SIG-M5 (cell line): ENCODE measurements around the gene NODAL.

Source experiments
- DNase-seq: peaks from one replicate; lab custom pipeline; 2025; lab: John Stamatoyannopoulos, UW

NODAL gene

DNA sequence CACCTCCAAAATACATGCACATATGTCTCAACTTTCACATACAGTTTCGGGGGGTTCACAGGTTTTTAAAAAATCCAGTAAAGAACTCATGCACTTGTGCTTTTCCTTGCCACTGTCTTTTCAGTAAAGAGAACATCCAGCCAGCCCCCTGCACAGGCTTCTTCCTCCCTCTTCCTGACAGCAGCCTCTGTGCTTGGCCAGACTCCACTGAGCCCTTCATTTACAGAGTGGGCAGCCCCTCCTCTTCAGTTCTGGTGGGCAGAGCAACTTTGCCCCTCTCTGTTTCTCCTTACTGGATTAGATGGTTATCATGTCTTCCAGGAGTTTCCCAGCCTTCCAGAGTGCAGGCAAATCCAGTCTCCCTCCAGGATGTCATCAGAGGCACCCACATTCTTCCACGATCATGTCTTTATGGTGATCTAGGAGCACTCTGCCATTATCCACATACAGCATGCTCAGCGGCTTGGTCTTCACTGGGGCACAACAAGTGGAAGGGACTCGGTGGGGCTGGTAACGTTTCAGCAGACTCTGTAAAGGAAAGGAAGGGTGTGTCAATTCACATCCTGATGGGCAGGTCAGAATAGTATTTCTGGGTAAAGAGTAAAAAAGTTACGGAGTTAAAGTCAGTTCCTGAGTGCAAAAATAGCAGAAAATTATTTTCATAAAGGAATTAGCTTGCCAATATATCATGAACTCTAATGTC is 8.8 kb downstream of the NODAL start:
- no peak for DNase-seq

DNA sequence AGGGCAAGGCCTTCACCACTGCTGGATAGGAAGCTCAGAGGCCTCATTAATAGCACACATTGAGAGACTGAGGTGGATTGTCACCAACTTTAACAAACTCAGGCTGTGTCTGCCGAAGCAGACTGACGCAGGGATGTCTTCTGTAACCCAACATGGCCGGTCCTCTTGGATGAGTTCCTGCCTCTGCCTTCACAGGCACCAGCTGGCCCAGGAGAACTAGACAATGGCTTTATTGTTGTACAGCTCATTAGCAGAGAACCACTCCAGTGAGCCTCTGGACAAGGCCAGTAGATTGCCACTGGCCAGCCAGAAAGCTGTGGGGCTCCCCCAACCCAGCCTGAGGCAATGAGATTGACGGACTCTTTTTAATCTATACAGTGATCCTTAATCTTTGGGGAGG is 9.4 kb downstream of the NODAL start:
- DNase-seq, result no peak

GRCh38 chr10:70430493-70431445 is 10.7 kb downstream of the NODAL start:
- DNase-seq, result no peak

DNA sequence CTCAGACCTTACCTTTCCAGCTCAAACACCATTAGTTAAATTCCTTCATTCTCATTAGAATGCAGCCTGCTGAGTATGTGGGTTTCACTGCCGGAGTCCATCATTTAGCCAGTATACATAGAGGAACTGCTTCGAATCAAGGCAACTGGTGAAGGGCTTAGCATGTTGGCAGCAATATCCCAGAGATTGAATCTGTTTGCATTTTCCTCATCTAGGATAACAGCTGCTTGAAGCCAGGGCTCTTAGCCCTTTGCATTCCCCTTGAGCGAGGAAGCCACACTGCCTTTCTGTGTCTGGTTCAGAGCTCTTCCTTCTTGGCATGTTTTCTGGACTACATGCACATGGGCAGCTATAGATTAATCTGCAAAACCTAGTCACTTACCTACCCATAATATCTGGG is 14.7 kb downstream of the NODAL start:
- DNase-seq, result no peak

- no peak for DNase-seq
Measured at GRCh38 chr10:70425096-70425495, 16.4 kb downstream of the NODAL start.

DNA sequence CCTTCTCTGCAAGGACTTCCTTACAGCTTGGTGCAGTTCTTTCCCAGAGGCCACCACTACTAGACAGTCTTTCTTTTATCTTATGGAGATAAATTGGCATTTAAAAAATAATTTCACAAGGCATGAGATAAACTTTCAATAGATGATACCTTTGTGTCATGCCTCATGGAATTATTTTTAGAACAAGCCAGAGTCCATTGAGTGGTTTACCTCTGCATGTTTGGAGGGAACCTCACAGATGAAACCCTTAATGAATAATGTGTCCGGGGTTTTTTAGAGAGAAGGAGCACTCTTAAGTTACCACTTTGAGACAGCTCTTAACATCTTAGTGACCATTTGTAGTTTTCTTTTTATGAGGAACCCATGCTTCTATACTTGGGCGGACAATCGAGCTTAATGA is 17.2 kb downstream of the NODAL start:
- no peak for DNase-seq

- no peak for DNase-seq
Measured at GRCh38 chr10:70418713-70419112, 22.8 kb downstream of the NODAL start.

DNA sequence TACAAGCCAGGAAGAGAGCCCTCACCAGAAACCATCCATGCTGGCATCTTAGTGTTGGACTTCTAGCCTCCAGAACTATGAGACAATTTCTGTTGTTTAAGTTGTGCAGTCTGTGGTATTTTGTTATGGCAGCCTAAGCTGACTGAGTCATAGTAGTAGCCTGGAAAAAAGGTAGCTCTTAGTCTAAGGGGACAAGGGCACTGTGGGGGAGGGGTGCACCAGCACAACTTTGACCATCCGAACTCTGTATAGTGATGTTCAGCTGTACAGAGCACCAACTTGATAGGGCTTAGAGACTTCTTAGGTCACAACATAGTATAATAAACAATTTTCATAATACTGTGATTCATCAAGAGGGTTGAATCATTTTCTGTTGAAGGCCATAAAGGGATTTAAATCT is 23.3 kb downstream of the NODAL start:
- DNase-seq, result no peak

- no peak for DNase-seq
Measured at GRCh38 chr10:70417568-70417967, 23.9 kb downstream of the NODAL start.

DNA sequence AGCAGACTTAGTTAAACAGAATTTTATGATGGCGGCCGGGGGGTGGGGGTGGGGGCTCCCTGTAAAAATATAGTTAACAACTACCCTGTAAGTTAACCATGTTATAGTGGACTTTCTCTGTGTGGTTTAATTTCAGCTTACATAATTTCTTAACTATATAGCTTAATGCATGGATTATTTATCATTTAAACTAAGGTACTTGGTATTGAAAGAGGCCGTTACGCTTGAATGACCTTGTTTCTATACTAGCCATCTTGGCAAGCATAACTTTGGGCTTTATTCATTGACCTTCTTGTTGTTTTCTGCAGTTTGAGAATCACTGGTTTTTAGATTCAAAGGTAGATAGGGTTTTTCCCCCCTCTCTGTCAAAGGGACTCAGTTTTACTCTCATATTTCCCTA is 29.1 kb downstream of the NODAL start:
- no peak for DNase-seq

GRCh38 chr10:70410608-70411007 is 30.9 kb downstream of the NODAL start:
- DNase-seq, result no peak

- no peak for DNase-seq
Measured at GRCh38 chr10:70409772-70410171, 31.7 kb downstream of the NODAL start.

- DNase-seq, result peak; percentile 86
Measured at GRCh38 chr10:70405037-70405824, 36.2 kb downstream of the NODAL start.

- no peak for DNase-seq
Measured at GRCh38 chr10:70404787-70405036, 36.8 kb downstream of the NODAL start.

GRCh38 chr10:70404036-70404786 is 37.3 kb downstream of the NODAL start, which contains the start of gene EIF4EBP2:
EIF4EBP2 (plus strand) TSS chr10:70404145; CDS start chr10:70404402, 257 bp downstream.
- peak; percentile 6 for DNase-seq

GRCh38 chr10:70403483-70404035 is 37.9 kb downstream of the NODAL start:
- no peak for DNase-seq

DNA sequence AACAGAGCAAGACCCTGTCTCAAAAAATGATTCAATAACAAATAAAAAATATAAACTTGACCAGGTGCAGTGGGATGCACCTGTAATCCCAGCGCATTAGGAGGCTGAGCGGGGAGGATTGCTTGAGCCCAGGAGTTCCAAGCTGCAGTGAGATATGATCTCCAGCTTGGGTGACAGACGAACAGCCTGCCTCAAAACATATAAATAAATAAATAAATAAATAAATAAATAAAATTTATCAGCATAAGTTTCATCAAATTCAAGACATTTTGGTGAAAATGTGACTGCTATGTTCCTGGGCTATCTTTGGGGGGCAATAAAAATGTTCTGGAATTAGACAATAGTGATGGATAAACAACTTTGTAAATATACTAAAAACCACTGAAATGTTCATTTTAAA is 42.3 kb downstream of the NODAL start:
- DNase-seq, result no peak

DNA sequence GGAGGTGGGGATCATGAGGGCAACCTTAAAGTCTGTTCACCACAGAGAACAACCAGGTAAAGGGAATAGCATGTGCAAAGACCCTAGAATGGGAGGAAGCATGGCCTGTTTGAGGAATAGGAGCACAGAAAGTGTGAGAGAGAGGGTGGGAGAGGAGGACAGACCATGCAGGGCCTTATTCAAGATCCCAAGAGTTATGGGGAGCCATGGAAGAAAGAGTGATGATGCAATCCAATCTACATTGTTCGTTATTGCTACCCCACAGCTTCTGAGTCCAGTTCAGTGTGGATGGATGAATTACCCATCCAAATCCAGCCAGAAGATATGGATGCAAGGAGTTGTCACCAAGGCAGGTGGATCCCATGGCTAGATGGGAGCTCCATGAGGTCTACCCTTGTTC is 45.3 kb downstream of the NODAL start:
- no peak for DNase-seq

- no peak for DNase-seq
Measured at GRCh38 chr10:70391654-70392053, 49.8 kb downstream of the NODAL start.
